Endodermal cell (in vitro differentiated cells): ENCODE results near the gene RANBP1. TPM values are rescaled to one million over a fixed set of nuclear protein-coding genes. Genes with fewer than 3 reads are reported as not detected.

ENCODE experiments used
- DNase-seq: peaks from one replicate; pipeline ENCODE4 v3.0.0-alpha.2; 2017
- H3K27ac ChIP-seq: 2 replicates; pipeline ENCODE4 v1.5.1; 2013; ENCODE audit warnings: mild to moderate bottlenecking, low read depth, low read length, moderate library complexity
- H3K27me3 ChIP-seq: 2 replicates; pipeline ENCODE4 v1.6.1; 2013; ENCODE audit warnings: mild to moderate bottlenecking, low read length, moderate library complexity; ENCODE audit not compliant: insufficient read depth, control insufficient read depth, poor library complexity, severe bottlenecking
- H3K36me3 ChIP-seq: 2 replicates; pipeline ENCODE4 v1.7.0; 2013; ENCODE audit warnings: mild to moderate bottlenecking, low read length, moderate library complexity; ENCODE audit not compliant: control insufficient read depth, insufficient read depth
- H3K4me1 ChIP-seq: one replicate; pipeline ENCODE4 v1.7.0; 2013; ENCODE audit warnings: low read length; ENCODE audit not compliant: control insufficient read depth, insufficient read depth
- H3K4me3 ChIP-seq: 2 replicates; pipeline ENCODE4 v1.5.1; 2013; ENCODE audit warnings: mild to moderate bottlenecking, low read length, moderate library complexity
- H3K9ac ChIP-seq: 2 replicates; pipeline ENCODE4 v1.6.1; 2013; ENCODE audit warnings: mild to moderate bottlenecking, low read length, moderate library complexity; ENCODE audit not compliant: poor library complexity, severe bottlenecking; ENCODE audit errors: extremely low read depth
- H3K9me3 ChIP-seq: 2 replicates; pipeline ENCODE4 v1.6.1; 2013; ENCODE audit warnings: mild to moderate bottlenecking, low read length, moderate library complexity; ENCODE audit not compliant: control insufficient read depth
- H3K27ac Mint-ChIP-seq: 2 replicates; pipeline ENCODE4 v1.8.0; 2020; ENCODE audit warnings: mixed read lengths
- H3K27me3 Mint-ChIP-seq: 2 replicates; pipeline ENCODE4 v1.8.0; 2021; ENCODE audit warnings: mild to moderate bottlenecking, mixed read lengths; ENCODE audit not compliant: insufficient read depth
- H3K36me3 Mint-ChIP-seq: 2 replicates; pipeline ENCODE4 v1.8.0; 2020; ENCODE audit warnings: low read depth, mixed read lengths
- H3K4me1 Mint-ChIP-seq: 2 replicates; pipeline ENCODE4 v1.8.0; 2020; ENCODE audit warnings: mixed read lengths
- H3K4me3 Mint-ChIP-seq: 2 replicates; pipeline ENCODE4 v1.8.0; 2020; ENCODE audit warnings: mild to moderate bottlenecking, moderate library complexity, mixed read lengths
- H3K9me3 Mint-ChIP-seq: 2 replicates; pipeline ENCODE4 v1.8.0; 2020; ENCODE audit warnings: mild to moderate bottlenecking, mixed read lengths
- CTCF ChIP-seq: fragments of 200-600 bp; sonication (generic); conservative IDR thresholded peaks from 2 replicates; pipeline ENCODE4 v1.5.0; 2021; ENCODE audit warnings: antibody characterized with exemption, mild to moderate bottlenecking
- WGBS, 2 experiments: methylation state at CpG; one replicate each; pipeline versions ENCODE4 v1.1.5 to v1.1.7; 2013; ENCODE audit warnings: missing lambda C conversion rate in 2 of 2, mixed read lengths in 1 of 2; ENCODE audit not compliant: insufficient coverage in 1 of 2, insufficient read length in 1 of 2; 5-methylcytosine and 5-hydroxymethylcytosine counted together
- total RNA-seq, 2 donors: library from RNA; stranded (reverse); fragmentation: NEBNext Ultra II Directional in 1 of 2; extraction: Animal tissue kit (Norgen Biotek cat#: 25700) in 1 of 2; gene quantifications; 2 replicates in 1 of 2; 3 replicates in 1 of 2; pipeline ENCODE4 v1.2.1, GENCODE V29; 2021

RANBP1 gene
- total RNA-seq, 2 donors from 2014 or later = 320 to 415 TPM

- peaks cover 98% of the 10 kb centered on the region for H3K36me3 Mint-ChIP-seq
- H3K27ac ChIP-seq = no peak overlapping the region
- H3K27me3 ChIP-seq = no peaks in the 10 kb centered on the region
- H3K4me1 Mint-ChIP-seq = no peaks in the 10 kb centered on the region
- 95 to 98% methylated on average over 10 to 16 of the region's 16 CpGs for WGBS, 2 experiments
- no peak overlapping the region for H3K4me3 Mint-ChIP-seq
- DNase-seq = no peak
- no peak overlapping the region for H3K4me3 ChIP-seq
- peaks cover 7% of the 10 kb centered on the region for H3K9me3 ChIP-seq
- H3K9me3 Mint-ChIP-seq = no peaks in the 10 kb centered on the region
- no peak overlapping the region for H3K27ac Mint-ChIP-seq
- H3K4me1 ChIP-seq = no peaks in the 10 kb centered on the region
- no peak for TF ChIP-seq CTCF
- no peaks in the 10 kb centered on the region for H3K27me3 Mint-ChIP-seq
- no peak overlapping the region for H3K9ac ChIP-seq
- peaks cover 100% of the 10 kb centered on the region for H3K36me3 ChIP-seq
Measured at GRCh38 chr22:20091690-20092476, 24.0 kb upstream of the RANBP1 start.

GRCh38 chr22:20092477-20092854 lies 23.4 kb upstream of the RANBP1 start:
- Mint-ChIP-seq H3K27ac (no peak overlapping the region), H3K27me3 (no peaks in the 10 kb centered on the region), H3K36me3 (peaks cover 98% of the 10 kb centered on the region), H3K4me1 (no peaks in the 10 kb centered on the region), H3K9me3 (no peaks in the 10 kb centered on the region), H3K4me3 (no peak overlapping the region)
- Histone ChIP-seq H3K4me1 (no peaks in the 10 kb centered on the region), H3K27me3 (no peaks in the 10 kb centered on the region), H3K36me3 (peaks cover 100% of the 10 kb centered on the region), H3K9me3 (peaks cover 7% of the 10 kb centered on the region), H3K4me3 (no peak overlapping the region), H3K9ac (no peak overlapping the region), H3K27ac (no peak overlapping the region)
- TF ChIP-seq CTCF = no peak
- DNase-seq = no peak
- 98 to 100% methylated on average over 6 to 11 of the region's 11 CpGs for WGBS, 2 experiments

GRCh38 chr22:20093418-20094196 lies 22.3 kb upstream of the RANBP1 start:
- Mint-ChIP-seq H3K4me1 (no peaks in the 10 kb centered on the region), H3K9me3 (no peaks in the 10 kb centered on the region), H3K36me3 (peaks cover 98% of the 10 kb centered on the region)

More at GRCh38 chr22:20093418-20094196, 22.3 kb upstream of the RANBP1 start:
- Histone ChIP-seq H3K36me3 (peaks cover 95% of the 10 kb centered on the region), H3K4me3 (no peak overlapping the region), H3K27me3 (no peaks in the 10 kb centered on the region), H3K9me3 (peaks cover 7% of the 10 kb centered on the region), H3K9ac (no peak overlapping the region), H3K27ac (no peak overlapping the region), H3K4me1 (no peaks in the 10 kb centered on the region)
- H3K27ac Mint-ChIP-seq = no peak overlapping the region
- H3K27me3 Mint-ChIP-seq = no peaks in the 10 kb centered on the region
- no peak overlapping the region for H3K4me3 Mint-ChIP-seq
- 94 to 95% methylated on average over 9 to 13 of the region's 13 CpGs for WGBS, 2 experiments
- no peak for DNase-seq
- no peak for TF ChIP-seq CTCF
